AG04450 (cell line): ENCODE results near the gene SLAIN1. TPM values are rescaled to one million over a fixed set of nuclear protein-coding genes. Genes with fewer than 3 reads are reported as not detected.

ENCODE experiments used
- CTCF ChIA-PET: fragments of 300-600, 350-600 bp; formaldehyde crosslinking; extraction: SDS; loops from one replicate; lab custom pipeline; 2022; ENCODE audit warnings: antibody characterized with exemption, inconsistent platforms; lab: Charles Lee
- POLR2A ChIA-PET: fragments of 350-600 bp; formaldehyde crosslinking; extraction: SDS; loops from one replicate; lab custom pipeline; 2021; ENCODE audit warnings: antibody characterized with exemption, inconsistent platforms; lab: Yijun Ruan, JAX
- DNase-seq: peaks from one replicate; pipeline ENCODE4 v3.0.0-alpha.2; 2011; ENCODE audit warnings: low read depth, low spot score
- H3K27ac ChIP-seq: one replicate; pipeline ENCODE4 v1.5.1; 2012; ENCODE audit warnings: low read depth, low read length, control low read depth
- H3K27me3 ChIP-seq: one replicate; pipeline ENCODE4 v1.6.0; 2012; ENCODE audit warnings: low read length; ENCODE audit not compliant: control insufficient read depth, insufficient read depth
- H3K4me3 ChIP-seq: 2 replicates; pipeline ENCODE4 v1.5.1; 2011; ENCODE audit warnings: mild to moderate bottlenecking, low read depth, low read length, control low read depth
- H3K9me3 ChIP-seq: 2 replicates; pipeline ENCODE4 v1.5.1; 2012; ENCODE audit warnings: low read length; ENCODE audit not compliant: control insufficient read depth, insufficient read depth
- polyA plus RNA-seq: library from polyadenylated mRNA; depleted of rRNA; stranded (reverse); fragments of >200 nt; gene quantifications from 2 replicates; pipeline ENCODE4 v1.2.3, GENCODE V29; 2011
- TF ChIP-seq, protein P1 (sequence below): IDR thresholded peaks from 2 replicates; pipeline ENCODE4 v1.5.1; 2011; ENCODE audit warnings: low read depth, low read length, control low read depth, inconsistent platforms

SLAIN1 gene
- polyA plus RNA-seq, 1 experiment, result 0.24 TPM

DNA sequence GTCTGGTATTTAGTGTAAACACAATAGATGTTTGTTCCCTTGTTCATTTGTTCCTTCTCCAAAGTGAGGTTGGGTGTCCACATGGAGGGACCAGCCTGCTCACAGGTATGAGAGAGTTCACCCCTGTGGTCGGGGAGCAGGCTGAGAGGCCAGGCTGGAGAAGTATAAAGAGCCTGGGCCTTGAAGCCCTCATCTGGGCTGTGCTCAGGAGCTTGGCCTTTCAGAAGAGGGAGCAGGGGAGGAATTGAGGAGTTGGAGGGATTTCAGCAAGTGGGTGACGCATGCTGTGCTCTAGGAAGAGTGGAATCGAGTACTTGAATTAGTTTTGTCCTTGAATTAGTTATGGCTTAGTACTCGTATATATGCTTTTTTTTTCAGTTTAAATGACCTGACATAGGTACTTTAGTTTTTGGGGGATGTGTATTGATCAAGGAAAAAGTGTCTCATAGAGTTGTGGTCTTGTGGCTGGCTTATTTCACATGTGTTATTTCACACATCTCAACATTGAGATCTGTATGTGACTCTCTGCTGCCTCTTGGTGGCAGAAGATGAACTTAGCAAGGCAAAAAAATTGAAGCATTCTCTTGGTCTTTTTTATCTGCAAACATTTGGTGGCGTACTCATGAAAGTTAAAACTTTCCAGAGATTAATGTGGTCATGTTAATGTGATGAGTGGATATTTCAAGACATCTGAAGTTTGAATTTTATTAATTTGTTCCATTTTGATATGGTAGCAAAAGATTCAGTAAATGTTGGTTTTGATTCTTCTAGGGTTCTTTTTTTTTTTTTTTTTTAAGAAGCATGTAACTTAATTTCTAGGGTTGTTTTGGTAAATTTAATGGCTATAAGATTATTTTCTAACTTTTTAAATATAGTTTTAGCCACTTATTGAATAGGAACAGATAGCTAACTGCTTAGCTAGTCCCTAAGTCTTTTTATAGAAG is 54.3 kb downstream of the SLAIN1 start:
- TF ChIP-seq, protein P1, sequence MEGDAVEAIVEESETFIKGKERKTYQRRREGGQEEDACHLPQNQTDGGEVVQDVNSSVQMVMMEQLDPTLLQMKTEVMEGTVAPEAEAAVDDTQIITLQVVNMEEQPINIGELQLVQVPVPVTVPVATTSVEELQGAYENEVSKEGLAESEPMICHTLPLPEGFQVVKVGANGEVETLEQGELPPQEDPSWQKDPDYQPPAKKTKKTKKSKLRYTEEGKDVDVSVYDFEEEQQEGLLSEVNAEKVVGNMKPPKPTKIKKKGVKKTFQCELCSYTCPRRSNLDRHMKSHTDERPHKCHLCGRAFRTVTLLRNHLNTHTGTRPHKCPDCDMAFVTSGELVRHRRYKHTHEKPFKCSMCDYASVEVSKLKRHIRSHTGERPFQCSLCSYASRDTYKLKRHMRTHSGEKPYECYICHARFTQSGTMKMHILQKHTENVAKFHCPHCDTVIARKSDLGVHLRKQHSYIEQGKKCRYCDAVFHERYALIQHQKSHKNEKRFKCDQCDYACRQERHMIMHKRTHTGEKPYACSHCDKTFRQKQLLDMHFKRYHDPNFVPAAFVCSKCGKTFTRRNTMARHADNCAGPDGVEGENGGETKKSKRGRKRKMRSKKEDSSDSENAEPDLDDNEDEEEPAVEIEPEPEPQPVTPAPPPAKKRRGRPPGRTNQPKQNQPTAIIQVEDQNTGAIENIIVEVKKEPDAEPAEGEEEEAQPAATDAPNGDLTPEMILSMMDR, result peak; percentile 82
- DNase-seq, result peak; percentile 2
- Histone ChIP-seq H3K9me3 (no peaks in the 10 kb centered on the region), H3K27ac (no peak overlapping the region), H3K4me3 (no peak overlapping the region), H3K27me3 (no peaks in the 10 kb centered on the region)
- ChIA-PET CTCF (interaction anchor here (0.6 to 3.5 kb wide), 14 partner anchors 9 to 894 kb away, joined by 3 to 15 read pairs (median 4); no protein-coding TSS in a partner anchor), POLR2A (no interaction called here)

DNA sequence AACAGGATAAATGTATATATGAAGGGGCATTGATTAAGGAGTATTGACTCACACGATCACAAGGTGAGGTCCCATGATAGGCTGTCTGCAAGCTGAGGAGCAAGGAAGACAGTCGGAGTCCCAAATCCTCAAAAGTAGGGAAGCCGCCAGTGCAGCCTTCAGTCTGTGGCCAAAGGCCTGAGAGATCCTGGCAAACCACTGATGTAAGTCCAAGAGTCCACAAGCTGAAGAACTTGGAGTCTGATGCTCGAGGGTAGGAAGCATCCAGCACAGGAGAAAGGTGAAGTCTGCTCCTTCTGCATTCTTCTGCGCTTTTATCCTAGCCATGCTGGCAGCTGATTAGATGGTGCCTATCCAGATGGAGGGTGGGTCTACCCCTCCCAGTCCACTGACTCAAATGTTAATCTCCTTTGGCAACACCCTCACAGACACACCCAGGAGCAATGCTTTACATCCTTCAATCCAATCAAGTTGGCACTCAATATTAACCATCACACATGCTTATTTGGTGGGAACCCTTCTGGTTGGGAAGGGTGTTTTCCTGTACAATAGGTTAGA is 55.1 kb downstream of the SLAIN1 start:
- no peak for DNase-seq
- ChIA-PET POLR2A (no interaction called here), CTCF (interaction anchor here (0.6 to 3.5 kb wide), 14 partner anchors 10 to 893 kb away, joined by 3 to 15 read pairs (median 4); no protein-coding TSS in a partner anchor)
- Histone ChIP-seq H3K27me3 (no peaks in the 10 kb centered on the region), H3K4me3 (no peak overlapping the region), H3K27ac (no peak overlapping the region), H3K9me3 (no peaks in the 10 kb centered on the region)
- TF ChIP-seq, protein P1, result no peak

DNA sequence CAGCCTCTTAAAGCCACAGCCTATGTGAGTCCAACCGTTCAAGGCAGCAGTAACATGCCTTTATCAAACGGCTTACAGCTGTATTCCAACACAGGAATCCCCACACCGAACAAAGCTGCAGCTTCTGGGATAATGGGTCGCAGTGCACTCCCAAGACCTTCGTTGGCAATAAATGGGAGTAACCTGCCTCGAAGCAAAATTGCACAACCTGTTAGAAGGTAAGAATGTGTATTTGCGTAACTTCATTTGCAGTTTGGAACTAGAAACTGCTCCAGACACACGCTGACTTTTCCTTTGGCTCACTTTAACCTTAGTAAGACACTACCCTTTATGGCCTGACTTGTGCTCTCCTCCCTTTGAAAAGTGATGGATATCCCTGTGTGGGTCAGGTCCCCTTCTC is 63.4 kb downstream of the SLAIN1 start:
- H3K27me3 ChIP-seq, result no peaks in the 10 kb centered on the region
- TF ChIP-seq, protein P1, result no peak
- H3K4me3 ChIP-seq, result no peak overlapping the region
- POLR2A ChIA-PET, result interaction anchor here (0.6 kb wide), 1 partner anchor 158 kb away, joined by 3 read pairs; no protein-coding TSS in a partner anchor
- DNase-seq, result no peak
- CTCF ChIA-PET, result interaction anchor here (0.9 kb wide), 1 partner anchor 19 kb away, joined by 3 read pairs; no protein-coding TSS in a partner anchor
- no peaks in the 10 kb centered on the region for H3K9me3 ChIP-seq
- no peak overlapping the region for H3K27ac ChIP-seq

DNA sequence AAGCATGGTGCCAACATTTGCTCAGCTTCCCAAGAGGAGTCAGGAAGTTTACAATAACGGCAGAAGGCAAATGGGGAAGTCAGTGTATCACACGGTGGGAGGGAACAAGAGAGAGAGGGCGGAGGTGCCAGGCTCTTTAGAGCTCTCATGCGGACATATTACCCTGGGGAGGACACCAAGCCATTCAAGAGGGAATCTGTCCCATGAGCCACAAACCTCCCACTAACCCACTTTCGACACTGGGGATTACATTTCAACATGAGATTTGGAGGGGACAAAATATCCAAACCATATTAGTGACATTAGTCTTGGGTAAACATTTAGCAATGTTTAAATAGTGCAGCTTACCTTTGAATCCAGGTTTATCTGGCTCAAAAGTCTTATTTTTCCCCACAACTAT is 69.9 kb downstream of the SLAIN1 start:
- no peaks in the 10 kb centered on the region for H3K9me3 ChIP-seq
- DNase-seq, result no peak
- no peak overlapping the region for H3K27ac ChIP-seq
- no peak overlapping the region for H3K4me3 ChIP-seq
- CTCF ChIA-PET, result interaction anchor here (0.5 kb wide), 1 partner anchor 190 kb away, joined by 3 read pairs; no protein-coding TSS in a partner anchor
- TF ChIP-seq, protein P1, result no peak
- POLR2A ChIA-PET, result no interaction called here
- H3K27me3 ChIP-seq, result no peaks in the 10 kb centered on the region

DNA sequence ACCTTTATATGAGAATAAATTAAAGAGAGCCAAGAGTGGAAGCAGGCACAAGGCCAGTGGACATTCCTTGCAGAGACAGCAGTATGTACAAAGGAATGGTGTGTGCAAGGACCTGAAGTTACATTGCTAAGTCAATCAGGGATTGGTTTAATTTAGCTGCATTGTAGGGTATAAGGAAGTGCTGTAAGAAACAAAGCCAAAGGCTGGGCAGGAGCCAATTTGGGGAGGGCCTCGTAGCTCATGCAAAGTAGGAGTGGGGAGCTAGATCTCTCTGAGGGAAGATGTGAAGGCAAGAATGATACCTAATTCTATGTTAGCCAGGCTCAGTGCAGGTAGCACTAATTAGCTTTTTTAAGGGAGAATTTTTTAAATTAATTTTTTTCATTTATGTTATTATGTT is 76.7 kb downstream of the SLAIN1 start:
- Histone ChIP-seq H3K27ac (no peak overlapping the region), H3K27me3 (no peaks in the 10 kb centered on the region), H3K9me3 (no peaks in the 10 kb centered on the region), H3K4me3 (no peak overlapping the region)
- TF ChIP-seq, protein P1, result no peak
- DNase-seq, result no peak
- ChIA-PET CTCF (interaction anchor here (1.1 to 3.8 kb wide), 4 partner anchors 9 to 364 kb away, joined by 3 to 24 read pairs (median 4); no protein-coding TSS in a partner anchor), POLR2A (no interaction called here)
